HEK293T (cell line): ENCODE measurements around the gene EOGT.

Experiments
- CTCF ChIA-PET: fragments of 350-600 bp; formaldehyde crosslinking; extraction: SDS; loops from one replicate; lab custom pipeline; 2021; ENCODE audit warnings: antibody characterized with exemption, inconsistent platforms; lab: Yijun Ruan, JAX
- POLR2A ChIA-PET: fragments of 350-600 bp; formaldehyde crosslinking; extraction: SDS; loops from one replicate; lab custom pipeline; 2020; ENCODE audit warnings: antibody characterized with exemption, inconsistent platforms; lab: Yijun Ruan, JAX
- DNase-seq: peaks from one replicate; pipeline ENCODE4 v3.0.0; 2012; ENCODE audit warnings: mixed read lengths; ENCODE audit errors: extremely low spot score
- ARNT ChIP-seq: fragments of 450-650 bp; IDR thresholded peaks from 2 replicates; pipeline ENCODE4 v1.6.1; 2017; ENCODE audit warnings: mild to moderate bottlenecking
- BHLHE40 ChIP-seq: fragments of 450-650 bp; IDR thresholded peaks from 2 replicates; pipeline ENCODE4 v1.6.1; 2016; ENCODE audit warnings: mild to moderate bottlenecking, moderate library complexity, borderline replicate concordance
- CTBP1 ChIP-seq: fragments of 450-650 bp; IDR thresholded peaks from 2 replicates; pipeline ENCODE4 v1.6.1; 2016; ENCODE audit warnings: borderline replicate concordance
- ELF4 ChIP-seq: fragments of 450-650 bp; IDR thresholded peaks from 2 replicates; pipeline ENCODE4 v1.6.1; 2017; ENCODE audit warnings: antibody characterized with exemption
- FOXA1 ChIP-seq: fragments of 450-650 bp; IDR thresholded peaks from 2 replicates; pipeline ENCODE4 v1.6.1; 2016; ENCODE audit warnings: mild to moderate bottlenecking
- FOXK2 ChIP-seq: fragments of 450-650 bp; IDR thresholded peaks from 2 replicates; pipeline ENCODE4 v1.6.1; 2016; ENCODE audit warnings: mild to moderate bottlenecking
- FOXM1 ChIP-seq: fragments of 450-650 bp; IDR thresholded peaks from 2 replicates; pipeline ENCODE4 v1.6.1; 2017; ENCODE audit warnings: mild to moderate bottlenecking, borderline replicate concordance
- HDGF ChIP-seq: fragments of 450-650 bp; IDR thresholded peaks from 2 replicates; pipeline ENCODE4 v1.6.1; 2017; ENCODE audit warnings: antibody characterized with exemption, borderline replicate concordance
- L3MBTL2 ChIP-seq: fragments of 450-650 bp; conservative IDR thresholded peaks from 2 replicates; pipeline ENCODE4 v1.6.1; 2016; ENCODE audit warnings: mild to moderate bottlenecking
- LEF1 ChIP-seq: fragments of 450-650 bp; IDR thresholded peaks from 2 replicates; pipeline ENCODE4 v1.6.1; 2017; ENCODE audit warnings: mild to moderate bottlenecking, borderline replicate concordance
- NFRKB ChIP-seq: fragments of 450-650 bp; IDR thresholded peaks from 2 replicates; pipeline ENCODE4 v1.6.1; 2016; ENCODE audit warnings: mild to moderate bottlenecking, moderate library complexity
- PKNOX1 ChIP-seq: fragments of 450-650 bp; IDR thresholded peaks from 2 replicates; pipeline ENCODE4 v1.6.1; 2016
- SP1 ChIP-seq: fragments of 450-650 bp; IDR thresholded peaks from 2 replicates; pipeline ENCODE4 v1.6.1; 2017
- SUZ12 ChIP-seq: fragments of 450-650 bp; IDR thresholded peaks from 2 replicates; pipeline ENCODE4 v1.6.1; 2016; ENCODE audit warnings: mild to moderate bottlenecking
- TARDBP ChIP-seq: fragments of 450-650 bp; IDR thresholded peaks from 2 replicates; pipeline ENCODE4 v1.6.1; 2016
- ZNF384 ChIP-seq: fragments of 450-650 bp; IDR thresholded peaks from 2 replicates; pipeline ENCODE4 v1.6.1; 2016

The EOGT gene

DNA sequence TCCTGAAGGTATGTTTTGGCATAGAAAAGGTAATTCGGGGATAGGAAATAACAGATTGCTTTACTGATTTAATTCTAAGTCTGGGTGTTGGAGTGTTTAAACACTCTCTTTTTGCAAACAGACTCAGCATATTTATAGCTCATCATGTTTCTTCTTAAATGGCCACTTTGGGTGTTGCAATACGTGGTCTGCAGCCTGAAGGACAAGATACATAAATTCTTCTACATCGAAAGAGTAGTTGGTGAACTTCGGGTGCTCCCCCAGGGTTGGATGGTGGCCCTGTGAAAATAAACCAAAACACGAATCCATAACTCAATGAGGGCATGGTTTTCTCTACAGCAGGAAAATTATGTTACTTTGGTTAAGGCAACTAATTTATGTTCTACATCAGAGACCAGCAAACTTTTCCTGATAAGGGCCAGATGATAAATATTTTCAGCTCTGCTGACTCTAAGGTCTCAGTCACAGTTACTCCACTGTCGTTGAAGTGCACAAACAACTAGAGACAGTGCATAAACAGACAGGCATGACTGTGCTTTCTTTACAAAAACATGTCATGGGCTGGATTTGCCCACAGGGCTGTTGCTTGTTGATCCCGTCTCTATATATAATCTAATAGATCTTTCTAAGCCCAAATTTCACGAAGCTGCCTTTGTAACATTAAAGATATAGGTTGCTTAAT is 35.9 kb downstream of the EOGT start:
- CTCF ChIA-PET = no interaction called here

DNA sequence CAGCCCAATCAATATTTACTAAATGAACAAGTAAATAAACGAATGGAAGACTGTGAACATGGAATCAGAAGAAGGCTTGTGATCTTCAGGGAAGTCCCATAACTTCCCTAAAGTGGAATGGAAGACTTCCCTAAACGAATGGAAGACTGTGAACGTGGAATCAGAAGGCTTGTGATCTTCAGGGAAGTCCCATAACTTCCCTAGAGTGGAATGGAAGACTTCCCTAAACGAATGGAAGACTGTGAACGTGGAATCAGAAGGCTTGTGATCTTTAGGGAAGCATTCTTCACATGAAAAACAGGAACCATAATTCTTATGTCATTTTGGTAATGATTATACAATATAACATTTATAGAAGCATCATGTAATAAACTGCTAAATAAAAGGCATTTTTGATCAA is 38.8 kb downstream of the EOGT start:
- DNase-seq = no peak
- CTCF ChIA-PET = interaction anchor here (0.6 kb wide), 1 partner anchor 65 kb away, joined by 3 read pairs; no protein-coding TSS in a partner anchor
- TF ChIP-seq SP1 (no peak), SUZ12 (no peak), ELF4 (no peak), CTBP1 (no peak)
- POLR2A ChIA-PET = no interaction called here

More for the DNA sequence above, 35.9 kb downstream of the EOGT start:
- POLR2A ChIA-PET = no interaction called here
- TF ChIP-seq NFRKB (no peak), CTBP1 (no peak), ARNT (no peak), ELF4 (no peak), FOXM1 (no peak), L3MBTL2 (no peak)
- no peak for DNase-seq

- no peak for DNase-seq
- no peak for TF ChIP-seq CTBP1
- TF ChIP-seq TARDBP = no peak
- TF ChIP-seq LEF1 = no peak
- TF ChIP-seq L3MBTL2 = no peak
- TF ChIP-seq FOXK2 = no peak
- TF ChIP-seq ZNF384 = no peak
- TF ChIP-seq FOXA1 = no peak
- TF ChIP-seq ELF4 = no peak
- TF ChIP-seq FOXM1 = no peak
- no peak for TF ChIP-seq NFRKB
- no peak for TF ChIP-seq PKNOX1
- no peak for TF ChIP-seq BHLHE40
- no peak for TF ChIP-seq SP1
- no peak for TF ChIP-seq ARNT
- TF ChIP-seq HDGF = no peak
- no peak for TF ChIP-seq SUZ12
- ChIA-PET CTCF (no interaction called here), POLR2A (no interaction called here)
Observed at GRCh38 chr3:68973639-68974038, 39.8 kb downstream of the EOGT start.

DNA sequence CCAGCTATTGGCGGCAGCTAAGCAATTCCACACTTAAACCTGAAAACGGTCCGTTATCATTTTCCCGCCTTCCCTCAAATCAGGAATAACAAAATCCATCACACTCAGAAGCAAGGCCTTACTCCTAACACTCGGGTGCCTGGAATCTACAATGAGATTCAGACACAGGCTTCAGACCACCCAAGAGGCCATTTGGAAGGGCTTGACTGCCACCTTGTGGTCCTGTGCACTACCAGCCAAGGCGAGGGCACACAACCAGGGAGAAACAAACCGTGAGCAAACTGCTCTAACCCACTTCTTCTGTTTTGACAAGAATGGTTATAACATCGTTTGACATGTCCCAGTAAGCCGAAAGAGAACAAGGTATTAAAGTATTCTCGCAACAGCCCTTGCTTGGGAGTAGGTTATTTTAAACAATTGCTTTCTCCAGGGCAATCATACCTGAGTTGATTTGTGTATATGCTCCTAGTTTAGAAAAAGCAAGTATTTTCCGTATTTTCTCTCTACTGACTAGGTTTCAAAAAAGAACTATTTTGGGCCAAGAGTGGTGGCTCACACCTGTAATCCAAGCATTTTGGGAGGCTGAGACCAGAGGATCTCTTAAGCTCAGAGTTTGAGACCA is 41.0 kb downstream of the EOGT start:
- ChIA-PET POLR2A (no interaction called here), CTCF (interaction anchor here (0.6 to 1.7 kb wide), 4 partner anchors 30 to 1992 kb away, joined by 3 to 6 read pairs (median 3); no protein-coding TSS in a partner anchor)
- TF ChIP-seq TARDBP (no peak), FOXM1 (no peak), L3MBTL2 (no peak), SP1 (no peak), FOXA1 (no peak)
- DNase-seq = peak; percentile 83

DNA sequence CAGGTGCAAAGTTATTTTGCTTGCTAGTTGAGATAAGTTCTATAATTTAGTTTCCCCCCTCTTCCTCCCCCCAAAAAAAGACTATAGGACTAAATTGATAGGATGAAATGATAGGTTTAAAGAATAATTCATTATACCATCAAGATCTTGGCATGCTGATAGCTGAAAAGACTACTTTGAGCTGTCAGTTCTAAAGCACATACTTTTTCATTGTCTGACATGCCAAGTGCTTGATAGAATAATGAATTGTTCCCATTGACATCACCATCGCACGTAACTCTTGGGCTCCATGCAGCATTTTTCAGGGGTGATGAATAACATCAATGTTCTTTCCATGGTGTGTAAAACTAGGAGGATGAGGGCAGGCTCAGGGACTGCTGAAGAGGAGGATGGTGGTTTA is 48.8 kb downstream of the EOGT start:
- POLR2A ChIA-PET = no interaction called here
- CTCF ChIA-PET = no interaction called here
- DNase-seq = no peak
- TF ChIP-seq FOXK2 (no peak), SUZ12 (no peak), FOXA1 (no peak), L3MBTL2 (no peak), HDGF (no peak), CTBP1 (no peak), BHLHE40 (no peak), TARDBP (no peak), LEF1 (no peak), ZNF384 (no peak), ARNT (no peak), FOXM1 (no peak), NFRKB (no peak), ELF4 (no peak), PKNOX1 (no peak), SP1 (no peak)

DNA sequence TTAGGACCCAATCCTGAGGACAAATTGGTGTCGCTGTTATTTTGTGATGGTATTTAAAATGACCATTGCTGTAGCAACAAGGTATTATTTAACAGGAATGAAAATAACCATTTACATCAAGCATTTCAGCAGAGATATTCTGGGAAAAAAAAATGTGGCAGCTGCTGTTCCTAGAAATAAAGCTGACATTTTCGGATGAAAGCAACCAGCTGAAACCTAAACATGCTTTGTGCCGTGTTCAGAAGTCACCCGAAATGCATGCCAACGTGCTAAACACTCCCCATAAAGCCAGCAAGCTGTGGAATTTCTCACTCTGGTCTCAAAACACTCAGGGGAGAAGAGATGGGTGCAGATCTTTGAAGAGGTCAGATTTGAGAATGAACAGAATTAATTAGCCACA is 49.6 kb downstream of the EOGT start:
- CTCF ChIA-PET = no interaction called here
- POLR2A ChIA-PET = no interaction called here
- TF ChIP-seq LEF1 (no peak), SUZ12 (no peak), ELF4 (no peak), FOXA1 (no peak), FOXM1 (no peak), L3MBTL2 (no peak), PKNOX1 (no peak), HDGF (no peak)
- no peak for DNase-seq
